HG03060 (cell line): ENCODE data around the gene CADM1.

Experiments
- ATAC-seq: cut with Tn5 transposase; IDR thresholded peaks from one replicate; pipeline ENCODE4 v1.9.1; 2021; ENCODE audit warnings: low read depth, moderate number of reproducible peaks; ENCODE audit not compliant: unreplicated experiment

CADM1 gene

GRCh38 chr11:115135936-115136335 is 368.3 kb downstream of the CADM1 start:
- no peak for ATAC-seq

- ATAC-seq: no peak
These were observed 369.3 kb downstream of the CADM1 start for GRCh38 chr11:115134926-115135325.

- ATAC-seq: no peak
These were observed 370.6 kb downstream of the CADM1 start for GRCh38 chr11:115133475-115134209.

GRCh38 chr11:115132436-115133228 is 371.6 kb downstream of the CADM1 start:
- no peak for ATAC-seq

GRCh38 chr11:115129473-115130289 is 374.5 kb downstream of the CADM1 start:
- no peak for ATAC-seq

- ATAC-seq: no peak
These were observed 376.0 kb downstream of the CADM1 start for GRCh38 chr11:115128226-115128625.

- ATAC-seq: no peak
These were observed 376.4 kb downstream of the CADM1 start for GRCh38 chr11:115127790-115128189.

GRCh38 chr11:115126515-115127208 is 377.6 kb downstream of the CADM1 start:
- peak; percentile 77 for ATAC-seq

GRCh38 chr11:115126092-115126491 is 378.1 kb downstream of the CADM1 start:
- no peak for ATAC-seq

- ATAC-seq: no peak
These were observed 379.4 kb downstream of the CADM1 start for GRCh38 chr11:115124786-115125185.

- no peak for ATAC-seq
These were observed 380.6 kb downstream of the CADM1 start for GRCh38 chr11:115123641-115124040.

- no peak for ATAC-seq
These were observed 381.9 kb downstream of the CADM1 start for GRCh38 chr11:115122274-115122673.
